Activated effector memory CD4-positive, alpha-beta T cell treated with Interleukin-2 at 50 U/mL for 16 hours (primary cell): Measurements from ENCODE around the gene BEAN1.
A peak's percentile ranks its signal among the peaks of the same experiment; 100 is the strongest.

Experiments used
- DNase-seq: peaks from one replicate; pipeline ENCODE4 v3.0.0-alpha.2; 2020

The BEAN1 gene

GRCh38 chr16:66397736-66398433 lies 29.2 kb upstream of the BEAN1 start:
- DNase-seq = no peak

GRCh38 chr16:66399031-66399430 lies 28.1 kb upstream of the BEAN1 start:
- DNase-seq = no peak

GRCh38 chr16:66399930-66400329 lies 27.2 kb upstream of the BEAN1 start:
- no peak for DNase-seq

- DNase-seq = no peak
Measured at GRCh38 chr16:66400503-66401380, 26.4 kb upstream of the BEAN1 start.

- no peak for DNase-seq
Measured at GRCh38 chr16:66401610-66402009, 25.5 kb upstream of the BEAN1 start.

GRCh38 chr16:66402166-66402565 lies 24.9 kb upstream of the BEAN1 start:
- no peak for DNase-seq

- no peak for DNase-seq
Measured at GRCh38 chr16:66402591-66403230, 24.4 kb upstream of the BEAN1 start.

GRCh38 chr16:66403531-66404145 lies 23.5 kb upstream of the BEAN1 start:
- DNase-seq = no peak

- DNase-seq = no peak
Measured at GRCh38 chr16:66405057-66405783, 21.9 kb upstream of the BEAN1 start.

GRCh38 chr16:66406534-66407221 lies 20.4 kb upstream of the BEAN1 start:
- DNase-seq = peak; percentile 75

GRCh38 chr16:66408163-66409048 lies 18.7 kb upstream of the BEAN1 start:
- no peak for DNase-seq

GRCh38 chr16:66409156-66409555 lies 17.9 kb upstream of the BEAN1 start:
- no peak for DNase-seq

GRCh38 chr16:66412182-66412581 lies 14.9 kb upstream of the BEAN1 start:
- DNase-seq = no peak

GRCh38 chr16:66414891-66415290 lies 12.2 kb upstream of the BEAN1 start:
- no peak for DNase-seq

GRCh38 chr16:66416136-66416535 lies 11.0 kb upstream of the BEAN1 start:
- DNase-seq = no peak

GRCh38 chr16:66416939-66417700 lies 10.0 kb upstream of the BEAN1 start:
- no peak for DNase-seq

GRCh38 chr16:66418165-66418962 lies 8.7 kb upstream of the BEAN1 start:
- no peak for DNase-seq

GRCh38 chr16:66419527-66419926 lies 7.6 kb upstream of the BEAN1 start:
- DNase-seq = no peak

- DNase-seq = no peak
Measured at GRCh38 chr16:66420396-66420795, 6.7 kb upstream of the BEAN1 start.
